Measurements from ENCODE around the gene DAB2. TPM values are rescaled to one million over a fixed set of nuclear protein-coding genes. Genes with fewer than 3 reads are reported as not detected.

DAB2 gene
- total RNA-seq, 4 donors from 2014 or later, result 7.2 to 18.5 (median 16.3) TPM

DNA sequence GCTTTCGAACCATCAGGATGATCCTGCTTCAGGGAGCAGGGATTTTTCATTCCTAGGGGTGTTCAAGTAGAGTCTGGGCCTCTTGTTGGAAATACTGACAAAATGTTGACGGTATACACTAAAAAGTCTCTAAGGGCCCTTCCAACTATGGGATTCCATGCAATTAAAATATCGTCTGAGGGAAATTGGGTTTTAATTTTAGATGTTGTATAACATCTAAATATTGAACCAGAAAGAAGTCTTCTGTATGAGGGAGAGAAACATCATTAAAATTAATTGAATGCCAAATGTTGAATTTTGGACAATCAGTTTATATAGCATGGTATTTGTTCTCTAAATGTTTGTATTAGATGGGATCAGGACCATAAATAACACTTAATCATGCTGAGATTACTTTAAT lies 25.7 kb upstream of the DAB2 start:
- Histone ChIP-seq H3K9me3 (no peaks in the 10 kb centered on the region), H3K27me3 (no peaks in the 10 kb centered on the region), H3K27ac (no peak overlapping the region), H3K4me3 (no peak overlapping the region), H3K36me3 (no peaks in the 10 kb centered on the region), H3K4me1 (no peaks in the 10 kb centered on the region)
- in situ Hi-C loops (cut with MboI; ENCODE audit: low sequenced_read_pairs in 4 of 4), result no loop called here
- ATAC-seq, result no peak
- TF ChIP-seq, protein P1, sequence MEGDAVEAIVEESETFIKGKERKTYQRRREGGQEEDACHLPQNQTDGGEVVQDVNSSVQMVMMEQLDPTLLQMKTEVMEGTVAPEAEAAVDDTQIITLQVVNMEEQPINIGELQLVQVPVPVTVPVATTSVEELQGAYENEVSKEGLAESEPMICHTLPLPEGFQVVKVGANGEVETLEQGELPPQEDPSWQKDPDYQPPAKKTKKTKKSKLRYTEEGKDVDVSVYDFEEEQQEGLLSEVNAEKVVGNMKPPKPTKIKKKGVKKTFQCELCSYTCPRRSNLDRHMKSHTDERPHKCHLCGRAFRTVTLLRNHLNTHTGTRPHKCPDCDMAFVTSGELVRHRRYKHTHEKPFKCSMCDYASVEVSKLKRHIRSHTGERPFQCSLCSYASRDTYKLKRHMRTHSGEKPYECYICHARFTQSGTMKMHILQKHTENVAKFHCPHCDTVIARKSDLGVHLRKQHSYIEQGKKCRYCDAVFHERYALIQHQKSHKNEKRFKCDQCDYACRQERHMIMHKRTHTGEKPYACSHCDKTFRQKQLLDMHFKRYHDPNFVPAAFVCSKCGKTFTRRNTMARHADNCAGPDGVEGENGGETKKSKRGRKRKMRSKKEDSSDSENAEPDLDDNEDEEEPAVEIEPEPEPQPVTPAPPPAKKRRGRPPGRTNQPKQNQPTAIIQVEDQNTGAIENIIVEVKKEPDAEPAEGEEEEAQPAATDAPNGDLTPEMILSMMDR (IDR thresholded peaks at IDR 0.05 in 4 of 5, conservative IDR thresholded peaks at IDR 0.05 in 1 of 5), result no peak
- TF ChIP-seq POLR2A (IDR thresholded peaks at IDR 0.05), result no peak
- no peak for DNase-seq
- intact Hi-C loops (cut with DNase I; ENCODE audit: low total_unique reads), result no loop called here

- no peak for DNase-seq
These were observed 24.8 kb upstream of the DAB2 start for GRCh38 chr5:39449591-39449990.

DNA sequence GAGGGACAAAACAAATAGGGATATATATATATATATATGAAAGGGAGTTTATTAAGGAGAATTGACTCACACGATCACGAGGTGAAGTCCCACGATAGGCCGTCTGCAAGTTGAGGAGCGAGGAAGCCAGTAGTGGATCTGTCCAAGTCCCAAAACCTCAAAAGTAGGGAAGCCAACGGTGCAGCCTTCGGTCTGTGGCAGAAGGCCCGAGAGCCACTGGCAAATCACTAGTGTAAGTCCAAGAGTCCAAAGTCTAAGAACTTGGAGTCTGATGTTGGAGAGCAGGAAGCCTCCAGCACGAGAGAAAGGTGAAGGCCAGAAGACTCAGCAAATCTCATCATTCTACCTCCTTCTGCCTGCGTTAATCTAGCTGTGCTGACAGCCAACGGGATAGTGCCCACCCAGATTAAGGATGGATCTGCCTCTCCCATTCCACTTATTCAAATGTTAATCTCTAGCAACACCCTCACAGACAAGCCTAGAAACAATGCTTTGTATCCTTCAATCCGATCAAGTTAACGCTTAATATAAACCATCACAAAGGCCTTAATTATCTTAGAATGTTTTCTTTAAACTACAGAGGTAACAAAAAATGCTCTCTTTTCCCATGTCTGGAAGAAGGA lies 23.8 kb upstream of the DAB2 start:
- no peaks in the 10 kb centered on the region for H3K27me3 ChIP-seq
- ATAC-seq (no peak), DNase-seq (peak in 1 of 2 donors; percentile 17)
- no peaks in the 10 kb centered on the region for H3K9me3 ChIP-seq
- H3K27ac ChIP-seq, result no peak overlapping the region
- no peaks in the 10 kb centered on the region for H3K4me1 ChIP-seq
- intact Hi-C loops (cut with DNase I; ENCODE audit: low total_unique reads), result no loop called here
- in situ Hi-C loops (cut with MboI; ENCODE audit: low sequenced_read_pairs in 4 of 4), result no loop called here
- no peak for TF ChIP-seq POLR2A (IDR thresholded peaks at IDR 0.05)
- TF ChIP-seq, protein P1 (IDR thresholded peaks at IDR 0.05 in 4 of 5, conservative IDR thresholded peaks at IDR 0.05 in 1 of 5), result no peak
- no peaks in the 10 kb centered on the region for H3K36me3 ChIP-seq
- no peak overlapping the region for H3K4me3 ChIP-seq

More at GRCh38 chr5:39449591-39449990, 24.8 kb upstream of the DAB2 start:
- no peaks in the 10 kb centered on the region for H3K9me3 ChIP-seq
- H3K27ac ChIP-seq, result no peak overlapping the region
- in situ Hi-C loops (cut with MboI; ENCODE audit: low sequenced_read_pairs in 4 of 4) (no loop called here), intact Hi-C loops (cut with DNase I; ENCODE audit: low total_unique reads) (no loop called here)
- no peaks in the 10 kb centered on the region for H3K4me1 ChIP-seq
- H3K27me3 ChIP-seq, result no peaks in the 10 kb centered on the region
- TF ChIP-seq POLR2A (IDR thresholded peaks at IDR 0.05), result no peak
- H3K4me3 ChIP-seq, result no peak overlapping the region
- H3K36me3 ChIP-seq, result no peaks in the 10 kb centered on the region
- no peak for ATAC-seq

GRCh38 chr5:39447968-39448367 lies 23.2 kb upstream of the DAB2 start:
- H3K4me1 ChIP-seq, result no peaks in the 10 kb centered on the region
- no peak for ATAC-seq
- no peaks in the 10 kb centered on the region for H3K9me3 ChIP-seq
- H3K4me3 ChIP-seq, result no peak overlapping the region
- H3K27me3 ChIP-seq, result no peaks in the 10 kb centered on the region
- DNase-seq, result no peak
- TF ChIP-seq, protein P1 (IDR thresholded peaks at IDR 0.05 in 4 of 5, conservative IDR thresholded peaks at IDR 0.05 in 1 of 5), result no peak
- no peak for TF ChIP-seq POLR2A (IDR thresholded peaks at IDR 0.05)
- intact Hi-C loops (cut with DNase I; ENCODE audit: low total_unique reads), result no loop called here
- no peaks in the 10 kb centered on the region for H3K36me3 ChIP-seq
- H3K27ac ChIP-seq, result no peak overlapping the region
- in situ Hi-C loops (cut with MboI; ENCODE audit: low sequenced_read_pairs in 4 of 4), result no loop called here

- TF ChIP-seq, protein P1 (IDR thresholded peaks at IDR 0.05 in 4 of 5, conservative IDR thresholded peaks at IDR 0.05 in 1 of 5), result no peak
- TF ChIP-seq POLR2A (IDR thresholded peaks at IDR 0.05), result no peak
- Histone ChIP-seq H3K27me3 (no peaks in the 10 kb centered on the region), H3K36me3 (no peaks in the 10 kb centered on the region), H3K4me1 (no peaks in the 10 kb centered on the region), H3K27ac (no peak overlapping the region), H3K9me3 (no peaks in the 10 kb centered on the region), H3K4me3 (no peak overlapping the region)
- ATAC-seq (no peak), DNase-seq (no peak)
- in situ Hi-C loops (cut with MboI; ENCODE audit: low sequenced_read_pairs in 4 of 4) (no loop called here), intact Hi-C loops (cut with DNase I; ENCODE audit: low total_unique reads) (no loop called here)
These were observed 22.3 kb upstream of the DAB2 start for GRCh38 chr5:39447059-39447458.

Measured in gastrocnemius medialis (tissue), 4 donors.